Gastroesophageal sphincter (tissue), 3 donors: ENCODE measurements around the gene PUM1.

Experiments used
- EP300 ChIP-seq: sonication (generic); formaldehyde crosslinking; IDR thresholded peaks from one replicate; pipeline ENCODE4 v1.6.1; 2017; ENCODE audit warnings: antibody characterized with exemption, mild to moderate bottlenecking
- POLR2A ChIP-seq, 2 donors: fragments of 450-650 bp; IDR thresholded peaks; one replicate each; pipeline ENCODE4 v1.6.1; 2017; ENCODE audit warnings: antibody characterized with exemption in 2 of 2, mild to moderate bottlenecking in 2 of 2, moderate library complexity in 1 of 2
- POLR2AphosphoS5 ChIP-seq: sonication (generic); formaldehyde crosslinking; IDR thresholded peaks from one replicate; pipeline ENCODE4 v1.6.1; 2017; ENCODE audit warnings: antibody characterized with exemption
- TF ChIP-seq, protein P1 (sequence below), 4 experiments: fragments of 200-600 bp in 2 of 4; fragments of 450-650 bp in 2 of 4; sonication (generic) in 1 of 4; IDR thresholded peaks; one replicate each; pipeline ENCODE4 v1.5.1; 2017 to 2019; ENCODE audit warnings: antibody characterized with exemption in 4 of 4, mild to moderate bottlenecking in 2 of 4, moderate library complexity in 2 of 4

DNA sequence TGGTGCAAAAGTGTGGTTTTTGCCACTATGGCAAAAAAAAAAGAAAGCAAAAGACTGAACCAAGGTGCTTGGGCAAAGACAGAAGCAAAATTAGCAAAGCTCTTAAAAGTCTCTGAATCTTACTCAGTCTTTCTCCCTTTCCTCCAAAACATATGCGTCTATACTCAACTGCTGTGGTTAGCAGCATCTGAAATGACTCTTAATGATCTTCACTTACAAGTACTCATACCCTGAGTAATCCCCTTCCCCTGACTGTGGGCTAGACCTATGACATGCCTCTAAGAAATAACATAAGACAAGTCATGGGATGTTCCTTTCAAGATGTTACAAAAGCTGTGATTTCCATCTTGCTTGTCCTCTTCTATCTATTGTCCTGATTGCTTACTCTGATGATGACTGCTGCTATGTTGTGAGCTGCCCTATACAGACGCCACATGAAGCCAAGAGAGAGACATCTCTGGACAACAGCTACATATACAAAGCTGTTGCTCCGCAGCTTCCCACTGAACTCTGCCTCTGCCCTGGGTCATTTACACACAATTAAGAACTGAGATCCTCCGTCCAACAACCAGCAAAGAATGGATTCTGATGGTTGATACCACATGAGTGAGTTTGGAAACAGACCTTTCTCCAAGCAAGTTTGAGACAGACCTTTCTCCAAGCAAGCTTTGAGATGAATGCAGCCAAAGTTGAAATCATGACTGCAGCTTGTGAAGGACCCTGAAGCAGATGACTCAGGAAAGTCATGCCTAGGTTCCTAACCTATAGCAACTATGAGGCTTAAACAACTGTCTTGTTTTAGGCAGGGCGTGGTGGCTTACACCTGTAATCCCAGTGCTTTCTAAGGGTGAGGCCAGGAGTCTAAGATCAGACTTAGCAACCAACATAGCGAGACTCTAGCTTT, 55.2 kb downstream of the PUM1 start:
- TF ChIP-seq, protein P1, sequence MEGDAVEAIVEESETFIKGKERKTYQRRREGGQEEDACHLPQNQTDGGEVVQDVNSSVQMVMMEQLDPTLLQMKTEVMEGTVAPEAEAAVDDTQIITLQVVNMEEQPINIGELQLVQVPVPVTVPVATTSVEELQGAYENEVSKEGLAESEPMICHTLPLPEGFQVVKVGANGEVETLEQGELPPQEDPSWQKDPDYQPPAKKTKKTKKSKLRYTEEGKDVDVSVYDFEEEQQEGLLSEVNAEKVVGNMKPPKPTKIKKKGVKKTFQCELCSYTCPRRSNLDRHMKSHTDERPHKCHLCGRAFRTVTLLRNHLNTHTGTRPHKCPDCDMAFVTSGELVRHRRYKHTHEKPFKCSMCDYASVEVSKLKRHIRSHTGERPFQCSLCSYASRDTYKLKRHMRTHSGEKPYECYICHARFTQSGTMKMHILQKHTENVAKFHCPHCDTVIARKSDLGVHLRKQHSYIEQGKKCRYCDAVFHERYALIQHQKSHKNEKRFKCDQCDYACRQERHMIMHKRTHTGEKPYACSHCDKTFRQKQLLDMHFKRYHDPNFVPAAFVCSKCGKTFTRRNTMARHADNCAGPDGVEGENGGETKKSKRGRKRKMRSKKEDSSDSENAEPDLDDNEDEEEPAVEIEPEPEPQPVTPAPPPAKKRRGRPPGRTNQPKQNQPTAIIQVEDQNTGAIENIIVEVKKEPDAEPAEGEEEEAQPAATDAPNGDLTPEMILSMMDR (IDR thresholded peaks at IDR 0.05): no peak
- TF ChIP-seq POLR2AphosphoS5 (no peak), POLR2A (IDR thresholded peaks at IDR 0.05) (no peak), EP300 (no peak)
